ENCODE measurements around the gene TMOD1. TPM values are rescaled to one million over a fixed set of nuclear protein-coding genes. Genes with fewer than 3 reads are reported as not detected.

TMOD1 gene
- total RNA-seq, 2 donors from 2014 or later = 118 to 122 TPM

DNA sequence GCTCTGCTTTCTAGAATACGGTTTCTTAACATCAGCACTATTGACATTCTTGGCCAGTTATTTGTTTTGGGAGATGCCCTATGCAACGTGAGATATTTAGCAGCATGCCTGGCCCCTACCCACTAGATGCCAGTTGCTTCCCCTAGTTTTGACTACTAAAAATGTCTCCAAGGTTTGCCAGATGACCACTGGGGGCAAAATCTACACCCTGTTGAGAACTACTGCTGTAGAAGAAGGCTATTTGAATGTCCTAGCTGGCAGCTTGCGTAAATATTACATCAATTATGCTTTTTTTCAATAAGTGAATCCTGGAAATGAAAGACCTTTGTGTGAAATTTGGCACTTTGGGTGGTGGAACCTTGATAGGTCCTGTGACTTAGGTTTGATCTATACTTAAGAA lies 137.2 kb downstream of the TMOD1 start:
- TF ChIP-seq CTCF (IDR thresholded peaks at IDR 0.05) = peak in 1 of 2 donors; percentile 19
- no peaks in the 10 kb centered on the region for H3K9me3 ChIP-seq
- H3K4me1 ChIP-seq = peaks cover 0 to 47% of the 10 kb centered on the region in 2 donors
- DNase-seq (ENCODE audit: low spot score) = no peak
- peaks cover 23% of the 10 kb centered on the region for H3K36me3 ChIP-seq
- no peak overlapping the region for H3K27ac ChIP-seq
- H3K27me3 ChIP-seq = no peaks in the 10 kb centered on the region
- no peak overlapping the region for H3K4me3 ChIP-seq

DNA sequence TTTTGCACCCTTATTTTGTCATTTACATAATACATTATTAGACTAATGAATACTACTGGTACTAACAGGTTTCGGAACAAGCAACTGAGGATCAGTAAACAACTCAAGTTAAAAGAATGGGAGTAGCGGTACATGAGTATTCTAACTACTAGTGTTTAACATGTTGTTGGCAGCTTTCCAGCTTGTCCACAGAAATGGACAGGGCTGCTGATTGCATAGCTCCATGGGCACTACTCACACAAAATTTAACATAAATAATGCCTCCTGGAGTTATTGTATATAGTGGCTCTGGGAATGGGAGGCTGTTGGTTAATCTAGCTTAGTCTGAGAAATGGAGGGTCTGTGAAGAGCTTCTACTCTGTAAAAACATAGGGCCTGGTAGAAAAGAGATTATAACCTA lies 138.9 kb downstream of the TMOD1 start:
- no peak for TF ChIP-seq CTCF (IDR thresholded peaks at IDR 0.05)
- H3K4me3 ChIP-seq = no peak overlapping the region
- H3K9me3 ChIP-seq = no peaks in the 10 kb centered on the region
- peaks cover 0 to 34% of the 10 kb centered on the region in 2 donors for H3K4me1 ChIP-seq
- no peak for DNase-seq (ENCODE audit: low spot score)
- peaks cover 39% of the 10 kb centered on the region for H3K36me3 ChIP-seq
- no peaks in the 10 kb centered on the region for H3K27me3 ChIP-seq
- no peak overlapping the region for H3K27ac ChIP-seq

- Histone ChIP-seq H3K4me3 (no peak overlapping the region), H3K27ac (no peak overlapping the region), H3K9me3 (no peaks in the 10 kb centered on the region), H3K4me1 (peaks cover 0 to 1% of the 10 kb centered on the region in 2 donors), H3K36me3 (peaks cover 80% of the 10 kb centered on the region), H3K27me3 (no peaks in the 10 kb centered on the region)
- no peak for TF ChIP-seq CTCF (IDR thresholded peaks at IDR 0.05)
- DNase-seq (ENCODE audit: low spot score) = no peak
Observed at GRCh38 chr9:97645720-97646119, 144.3 kb downstream of the TMOD1 start.

GRCh38 chr9:97647996-97648395 lies 146.5 kb downstream of the TMOD1 start:
- no peak for TF ChIP-seq CTCF (IDR thresholded peaks at IDR 0.05)
- Histone ChIP-seq H3K4me1 (peaks cover 0 to 15% of the 10 kb centered on the region in 2 donors), H3K4me3 (no peak overlapping the region), H3K36me3 (peaks cover 77% of the 10 kb centered on the region), H3K27me3 (no peaks in the 10 kb centered on the region), H3K9me3 (no peaks in the 10 kb centered on the region), H3K27ac (no peak overlapping the region)
- DNase-seq (ENCODE audit: low spot score) = no peak

Other genes with a start within 250 kb of the TMOD1 start
- gene CCDC180, start 194.0 kb upstream of the TMOD1 start, total RNA-seq = under 1 TPM; 0.96 to 0.98 TPM
- gene TDRD7, start 89.6 kb upstream of the TMOD1 start, total RNA-seq = 1 to 10 TPM; 6.5 to 7.2 TPM
- gene TSTD2, start 131.7 kb downstream of the TMOD1 start, total RNA-seq = 10 to 100 TPM; 13.9 to 14.0 TPM
- 10 to 100 TPM; 14.1 to 18.5 TPM for gene NCBP1, start 132.2 kb downstream of the TMOD1 start, total RNA-seq
- 1 to 10 TPM; 6.9 to 7.9 TPM for gene XPA, start 195.7 kb downstream of the TMOD1 start, total RNA-seq